Measurements from ENCODE around the gene CCDC138. TPM values are rescaled to one million over a fixed set of nuclear protein-coding genes. Genes with fewer than 3 reads are reported as not detected.

The CCDC138 gene
- total RNA-seq, 1 experiment from 2014 or later = 28.1 TPM

- DNase-seq (ENCODE audit: low read depth) = no peak
Measured at GRCh38 chr2:108829578-108830310, 43.2 kb downstream of the CCDC138 start.

- DNase-seq (ENCODE audit: low read depth) = no peak
Measured at GRCh38 chr2:108833219-108833618, 46.6 kb downstream of the CCDC138 start.

- DNase-seq (ENCODE audit: low read depth) = no peak
Measured at GRCh38 chr2:108834620-108835019, 48.0 kb downstream of the CCDC138 start.

- no peak for DNase-seq (ENCODE audit: low read depth)
Measured at GRCh38 chr2:108835040-108835439, 48.5 kb downstream of the CCDC138 start.

- no peak for DNase-seq (ENCODE audit: low read depth)
Measured at GRCh38 chr2:108837198-108837597, 50.6 kb downstream of the CCDC138 start.

- no peak for DNase-seq (ENCODE audit: low read depth)
Measured at GRCh38 chr2:108841506-108841905, 54.9 kb downstream of the CCDC138 start.

- DNase-seq (ENCODE audit: low read depth) = no peak
Measured at GRCh38 chr2:108845923-108846322, 59.4 kb downstream of the CCDC138 start.

- no peak for DNase-seq (ENCODE audit: low read depth)
Measured at GRCh38 chr2:108847000-108847399, 60.4 kb downstream of the CCDC138 start.

- no peak for DNase-seq (ENCODE audit: low read depth)
Measured at GRCh38 chr2:108852375-108852774, 65.8 kb downstream of the CCDC138 start.

GRCh38 chr2:108853421-108853820 is 66.8 kb downstream of the CCDC138 start:
- DNase-seq (ENCODE audit: low read depth) = no peak

- DNase-seq (ENCODE audit: low read depth) = no peak
Measured at GRCh38 chr2:108854484-108854883, 67.9 kb downstream of the CCDC138 start.

GRCh38 chr2:108855194-108855593 is 68.6 kb downstream of the CCDC138 start:
- DNase-seq (ENCODE audit: low read depth) = no peak

GRCh38 chr2:108858894-108859293 is 72.3 kb downstream of the CCDC138 start:
- no peak for DNase-seq (ENCODE audit: low read depth)

- no peak for DNase-seq (ENCODE audit: low read depth)
Measured at GRCh38 chr2:108866041-108866440, 79.5 kb downstream of the CCDC138 start.

- no peak for DNase-seq (ENCODE audit: low read depth)
Measured at GRCh38 chr2:108868911-108869310, 82.3 kb downstream of the CCDC138 start.

- DNase-seq (ENCODE audit: low read depth) = no peak
Measured at GRCh38 chr2:108869542-108869941, 83.0 kb downstream of the CCDC138 start.

GRCh38 chr2:108870069-108870644 is 83.6 kb downstream of the CCDC138 start:
- no peak for DNase-seq (ENCODE audit: low read depth)

GRCh38 chr2:108877506-108877905 is 90.9 kb downstream of the CCDC138 start:
- DNase-seq (ENCODE audit: low read depth) = no peak

- no peak for DNase-seq (ENCODE audit: low read depth)
Measured at GRCh38 chr2:108878276-108878675, 91.7 kb downstream of the CCDC138 start.

- DNase-seq (ENCODE audit: low read depth) = no peak
Measured at GRCh38 chr2:108884619-108885018, 98.0 kb downstream of the CCDC138 start.

GRCh38 chr2:108889907-108890306 is 103.3 kb downstream of the CCDC138 start:
- DNase-seq (ENCODE audit: low read depth) = no peak

GRCh38 chr2:108893277-108893676 is 106.7 kb downstream of the CCDC138 start:
- DNase-seq (ENCODE audit: low read depth) = no peak

- DNase-seq (ENCODE audit: low read depth) = no peak
Measured at GRCh38 chr2:108894766-108895165, 108.2 kb downstream of the CCDC138 start.

GRCh38 chr2:108895188-108895587 is 108.6 kb downstream of the CCDC138 start:
- DNase-seq (ENCODE audit: low read depth) = no peak

Measured in Daoy (cell line).